Keratinocyte (primary cell): ENCODE results near the gene LRRC18. TPM values are rescaled to one million over a fixed set of nuclear protein-coding genes. Genes with fewer than 3 reads are reported as not detected.

ENCODE experiments used
- DNase-seq: peaks from one replicate; pipeline ENCODE4 v3.0.0-alpha.2; 2011; ENCODE audit warnings: low read depth, missing footprints, low spot score
- FAIRE-seq: peaks from 2 replicates; lab custom pipeline; 2011; peaks lifted over from hg19 to GRCh38; lab: Jason Lieb, UNC
- H2AFZ ChIP-seq: 2 replicates; pipeline ENCODE4 v1.6.0; 2012; ENCODE audit warnings: low read length, control low read depth, inconsistent platforms; ENCODE audit not compliant: control insufficient read depth
- H3K27ac ChIP-seq: 2 replicates; pipeline ENCODE4 v1.5.1; 2011; ENCODE audit warnings: low read length; ENCODE audit not compliant: control insufficient read depth, insufficient read depth
- H3K27me3 ChIP-seq: 3 replicates; pipeline ENCODE4 v1.6.0; 2011; ENCODE audit warnings: low read length; ENCODE audit not compliant: control insufficient read depth, insufficient read depth; ENCODE audit errors: extremely low read depth
- H3K36me3 ChIP-seq, 2 experiments: 2 replicates in 1 of 2; 3 replicates in 1 of 2; pipeline ENCODE4 v1.5.1; 2011; ENCODE audit warnings: low read length in 2 of 2, mild to moderate bottlenecking in 1 of 2; ENCODE audit not compliant: control insufficient read depth in 2 of 2, insufficient read depth in 2 of 2; ENCODE audit errors: extremely low read depth in 1 of 2
- H3K4me1 ChIP-seq: 3 replicates; pipeline ENCODE4 v1.5.1; 2011; ENCODE audit warnings: low read length; ENCODE audit not compliant: control insufficient read depth, insufficient read depth; ENCODE audit errors: extremely low read depth
- H3K4me2 ChIP-seq: 3 replicates; pipeline ENCODE4 v1.6.0; 2011; ENCODE audit warnings: low read depth, low read length; ENCODE audit not compliant: control insufficient read depth, insufficient read depth; ENCODE audit errors: extremely low read depth
- H3K4me3 ChIP-seq, 3 experiments: fragments of 200-600 bp in 1 of 3; sonication (generic) in 1 of 3; 2 replicates in 2 of 3; 3 replicates in 1 of 3; pipeline ENCODE4 v1.5.1; 2011 to 2016; ENCODE audit warnings: low read length in 3 of 3, mild to moderate bottlenecking in 3 of 3, control low read depth in 2 of 3, inconsistent platforms in 1 of 3, low read depth in 1 of 3, mixed read lengths in 1 of 3, mixed run types in 1 of 3, moderate library complexity in 1 of 3; ENCODE audit not compliant: control insufficient read depth in 2 of 3, insufficient read depth in 2 of 3; ENCODE audit errors: extremely low read depth in 1 of 3
- H3K79me2 ChIP-seq: 2 replicates; pipeline ENCODE4 v1.6.0; 2012; ENCODE audit warnings: low read length; ENCODE audit not compliant: control insufficient read depth, insufficient read depth
- H3K9ac ChIP-seq: 3 replicates; pipeline ENCODE4 v1.6.0; 2011; ENCODE audit warnings: low read length; ENCODE audit not compliant: control insufficient read depth, insufficient read depth; ENCODE audit errors: extremely low read depth
- H3K9me1 ChIP-seq: 3 replicates; pipeline ENCODE4 v1.6.0; 2011; ENCODE audit warnings: low read length; ENCODE audit not compliant: control insufficient read depth, insufficient read depth; ENCODE audit errors: extremely low read depth
- H3K9me3 ChIP-seq: 2 replicates; pipeline ENCODE4 v1.5.1; 2012; ENCODE audit warnings: low read depth, low read length; ENCODE audit not compliant: control insufficient read depth
- H4K20me1 ChIP-seq: 3 replicates; pipeline ENCODE4 v1.6.0; 2011; ENCODE audit warnings: low read length; ENCODE audit not compliant: control insufficient read depth, insufficient read depth; ENCODE audit errors: extremely low read depth
- CTCF ChIP-seq, 3 experiments: IDR thresholded peaks in 1 of 3; conservative IDR thresholded peaks in 1 of 3; optimal IDR thresholded peaks in 1 of 3; 2 replicates in 2 of 3; 3 replicates in 1 of 3; pipeline versions ENCODE3 to v1.5.1; 2011; ENCODE audit warnings: low read length in 3 of 3, mild to moderate bottlenecking in 3 of 3, moderate library complexity in 2 of 3, control low read depth in 1 of 3, inconsistent platforms in 1 of 3; ENCODE audit not compliant: insufficient read depth in 2 of 3; ENCODE audit errors: extremely low read depth in 1 of 3
- EZH2 ChIP-seq: IDR thresholded peaks from one replicate; pipeline ENCODE4 v1.6.1; 2012; ENCODE audit warnings: inconsistent platforms, mild to moderate bottlenecking, low read length, moderate library complexity
- dilution Hi-C: fragments of 300-500 bp; cut with MboI; formaldehyde crosslinking; loops from one replicate; pipeline ENCODE4 v1.7.0; 2020; ENCODE audit warnings: low sequenced_read_pairs; ENCODE audit not compliant: extremely low pct_ligation_motif_present
- polyA plus RNA-seq, 5 experiments: library from polyadenylated mRNA; depleted of rRNA in 3 of 5; stranded (reverse) in 3 of 5; stranded (forward) in 1 of 5; unstranded in 1 of 5; fragments of >200 nt; gene quantifications; 1 replicate in 1 of 5; 2 replicates in 3 of 5; 3 replicates in 1 of 5; pipeline versions ENCODE4 v1.2.1 to v1.2.3, GENCODE V29; 2011 to 2012; ENCODE audit warnings: missing spikeins in 2 of 5, low read depth in 1 of 5, low replicate concordance in 1 of 5

The LRRC18 gene
- polyA plus RNA-seq, 1 donor (not counting 4 experiments of a cell fraction or from before 2014, with no cell fraction given) = not detected

- H3K36me3 ChIP-seq = no peaks in the 10 kb centered on the region
- H3K27me3 ChIP-seq = peaks cover 3% of the 10 kb centered on the region
- dilution Hi-C loops = no loop called here
- no peak for FAIRE-seq
- no peak overlapping the region for H3K9ac ChIP-seq
- no peaks in the 10 kb centered on the region for H3K79me2 ChIP-seq
- H3K9me3 ChIP-seq = no peaks in the 10 kb centered on the region
- no peak overlapping the region for H3K4me3 ChIP-seq
- no peaks in the 10 kb centered on the region for H3K9me1 ChIP-seq
- no peaks in the 10 kb centered on the region for H4K20me1 ChIP-seq
- TF ChIP-seq EZH2 = no peak
- TF ChIP-seq CTCF (optimal IDR thresholded peaks at IDR 0.05 in 1 of 3, IDR thresholded peaks at IDR 0.05 in 1 of 3, conservative IDR thresholded peaks at IDR 0.05 in 1 of 3; ENCODE audit: extremely low read depth in 1 of 3, insufficient read depth in 2 of 3, low read length in 3 of 3) = no peak
- no peaks in the 10 kb centered on the region for H3K4me1 ChIP-seq
- no peak overlapping the region for H3K4me2 ChIP-seq
- no peak overlapping the region for H2AFZ ChIP-seq
- no peak for DNase-seq
- no peak overlapping the region for H3K27ac ChIP-seq
These were observed 10.1 kb downstream of the LRRC18 start for GRCh38 chr10:48929413-48929990.

- Histone ChIP-seq H3K4me2 (no peak overlapping the region), H3K27ac (no peak overlapping the region), H4K20me1 (no peaks in the 10 kb centered on the region), H3K9ac (no peak overlapping the region), H3K27me3 (peaks cover 3% of the 10 kb centered on the region), H3K9me1 (no peaks in the 10 kb centered on the region), H3K4me3 (no peak overlapping the region), H3K9me3 (no peaks in the 10 kb centered on the region), H3K4me1 (no peaks in the 10 kb centered on the region), H3K79me2 (no peaks in the 10 kb centered on the region), H2AFZ (no peak overlapping the region), H3K36me3 (no peaks in the 10 kb centered on the region)
- TF ChIP-seq CTCF (optimal IDR thresholded peaks at IDR 0.05 in 1 of 3, IDR thresholded peaks at IDR 0.05 in 1 of 3, conservative IDR thresholded peaks at IDR 0.05 in 1 of 3; ENCODE audit: extremely low read depth in 1 of 3, insufficient read depth in 2 of 3, low read length in 3 of 3) (no peak), EZH2 (no peak)
- FAIRE-seq (no peak), DNase-seq (no peak)
- dilution Hi-C loops = no loop called here
These were observed 12.7 kb downstream of the LRRC18 start for GRCh38 chr10:48926764-48927540.
